GM19438 (cell line): ENCODE results near the gene INSR.
"Not testable (repeated sequence)": the region's sequence is repeated elsewhere in the genome, so short reads cannot be mapped to it uniquely, and the experiment has no call there.

Experiments used
- ATAC-seq: cut with Tn5 transposase; IDR thresholded peaks from one replicate; pipeline ENCODE4 v1.9.1; 2021; ENCODE audit warnings: low read depth; ENCODE audit not compliant: unreplicated experiment

Gene INSR

DNA sequence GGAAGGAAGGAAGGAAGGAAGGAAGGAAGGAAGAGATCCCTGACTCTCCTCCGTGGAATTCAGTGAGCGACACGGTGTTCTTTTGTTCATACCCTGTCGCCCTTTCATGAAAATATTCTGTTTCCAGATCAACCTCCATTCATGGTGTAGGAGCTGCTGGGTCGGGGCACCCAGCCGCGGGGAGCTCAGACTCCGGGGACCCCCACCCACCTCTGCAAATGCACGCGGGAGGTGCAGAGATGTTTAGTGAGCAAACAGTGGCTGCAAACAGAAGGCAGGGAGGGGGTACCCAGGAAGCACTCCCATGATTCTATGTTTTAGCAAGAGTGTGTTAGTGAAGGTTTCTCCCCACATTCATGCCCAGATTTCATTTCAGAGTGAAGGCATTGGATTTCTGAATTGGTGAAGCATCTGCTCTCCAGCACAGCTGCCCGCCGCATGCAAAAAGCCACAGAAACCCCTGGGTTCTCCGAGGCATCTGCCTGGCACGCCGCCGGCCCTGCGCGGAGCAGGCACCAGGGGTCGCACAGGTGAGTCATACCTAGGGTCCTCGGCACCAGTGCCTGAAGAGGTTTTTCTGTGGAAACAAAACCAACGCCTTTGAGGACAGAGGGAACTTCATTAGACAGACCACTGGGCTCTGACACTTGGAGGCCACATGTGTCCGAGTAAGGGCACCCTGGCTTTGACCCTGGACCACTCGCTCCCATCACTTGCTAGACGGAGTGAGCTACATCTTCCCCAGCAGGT, 144.1 kb downstream of the INSR start:
- no peak for ATAC-seq

DNA sequence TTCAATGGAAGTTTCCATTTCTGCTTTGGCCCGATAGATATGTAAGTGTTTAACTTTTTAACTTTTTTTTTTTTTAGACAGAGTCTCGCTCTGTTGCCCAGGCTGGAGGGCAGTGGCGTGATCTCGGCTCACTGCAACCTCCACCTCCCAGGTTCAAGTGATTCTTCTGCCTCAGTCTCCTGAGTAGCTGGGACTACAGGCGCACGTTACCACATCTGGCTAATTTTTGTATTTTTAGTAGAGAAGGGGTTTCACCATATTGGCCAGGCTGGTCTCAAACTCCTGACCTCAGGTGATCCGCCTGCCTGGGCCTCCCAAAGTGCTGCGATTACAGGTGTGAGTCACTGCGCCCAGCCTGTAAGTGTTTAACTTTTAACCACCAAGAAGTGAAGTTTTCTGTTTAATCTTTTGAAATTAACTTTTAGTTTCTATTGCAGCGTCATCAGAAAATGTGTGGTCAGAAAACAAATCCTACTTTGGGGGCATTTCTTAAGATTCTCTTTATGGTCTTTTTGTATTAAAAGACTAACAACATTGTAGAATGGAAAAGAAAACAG, 147.0 kb downstream of the INSR start:
- not testable (repeated sequence) for ATAC-seq

DNA sequence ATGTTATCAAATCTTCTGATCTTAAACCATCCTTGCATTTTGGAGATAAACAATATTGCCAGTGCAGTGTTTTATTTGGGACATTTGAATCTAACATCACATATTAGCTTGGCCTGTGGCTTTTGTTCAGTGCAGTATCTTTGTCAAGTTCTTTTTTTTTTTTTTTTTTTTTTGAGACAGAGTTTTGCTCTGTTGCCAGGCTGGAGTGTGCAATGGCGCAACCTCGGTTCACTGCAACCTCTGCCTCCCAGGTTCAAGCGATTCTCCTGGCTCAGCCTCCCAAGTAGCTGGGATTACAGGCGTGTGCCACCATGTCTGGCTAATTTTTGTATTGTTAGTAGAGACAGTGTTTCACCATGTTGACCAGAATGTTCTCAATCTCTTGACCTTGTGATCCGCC, 148.1 kb downstream of the INSR start:
- ATAC-seq: not testable (repeated sequence)

DNA sequence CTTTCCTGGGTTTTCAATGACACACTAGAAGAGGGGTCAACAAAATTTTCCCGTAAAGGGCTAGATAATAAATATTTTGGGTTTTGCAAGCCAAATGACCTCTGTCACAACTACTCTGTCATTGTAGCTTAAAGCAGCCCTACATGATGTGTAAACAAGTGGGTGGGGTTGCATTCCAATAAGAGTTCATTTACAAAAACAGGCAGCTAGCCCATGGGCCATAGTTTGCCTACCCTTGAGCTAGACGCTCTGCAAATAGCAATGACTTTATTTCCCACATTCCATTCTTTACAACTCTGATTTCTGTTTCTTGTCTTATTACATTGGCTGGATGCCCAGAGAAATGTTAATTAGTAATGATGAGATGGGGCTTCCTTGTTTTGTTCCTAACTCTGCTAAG, 148.7 kb downstream of the INSR start:
- ATAC-seq: no peak

DNA sequence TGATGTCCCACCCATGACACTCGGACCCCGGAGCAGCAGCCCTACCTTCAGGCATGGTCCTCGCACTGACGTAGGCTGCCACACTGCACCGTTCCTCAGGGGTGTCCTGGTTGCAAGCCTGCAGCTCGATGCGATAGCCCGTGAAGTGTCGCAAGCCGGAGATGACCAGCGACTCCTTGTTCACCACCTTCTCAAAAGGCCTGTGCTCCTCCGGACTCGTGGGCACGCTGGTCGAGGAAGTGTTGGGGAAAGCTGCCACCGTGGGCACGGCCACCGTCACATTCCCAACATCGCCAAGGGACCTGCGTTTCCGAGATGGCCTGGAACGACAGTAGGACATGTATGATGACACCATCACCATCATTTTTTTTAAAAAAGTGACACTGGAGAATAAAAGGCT, 151.4 kb downstream of the INSR start:
- no peak for ATAC-seq

DNA sequence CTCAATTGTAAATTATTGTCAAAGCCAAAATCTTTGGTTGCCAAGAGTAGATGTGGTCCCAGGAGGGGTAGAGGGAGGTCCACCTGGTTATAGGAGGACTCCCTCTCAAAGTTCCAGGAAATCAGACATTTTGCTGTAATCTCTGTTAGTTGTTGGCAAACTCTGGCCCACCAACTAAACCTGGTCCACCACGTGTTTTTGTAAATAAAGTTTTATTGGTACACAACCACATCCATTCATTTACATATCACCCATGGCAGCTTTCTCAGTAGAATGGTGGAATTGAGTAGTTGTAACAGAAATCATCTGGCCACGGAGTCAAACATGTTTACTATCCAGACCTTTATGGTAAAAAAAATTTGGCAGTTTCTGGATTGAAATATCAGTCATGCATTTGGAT, 154.1 kb downstream of the INSR start:
- no peak for ATAC-seq

DNA sequence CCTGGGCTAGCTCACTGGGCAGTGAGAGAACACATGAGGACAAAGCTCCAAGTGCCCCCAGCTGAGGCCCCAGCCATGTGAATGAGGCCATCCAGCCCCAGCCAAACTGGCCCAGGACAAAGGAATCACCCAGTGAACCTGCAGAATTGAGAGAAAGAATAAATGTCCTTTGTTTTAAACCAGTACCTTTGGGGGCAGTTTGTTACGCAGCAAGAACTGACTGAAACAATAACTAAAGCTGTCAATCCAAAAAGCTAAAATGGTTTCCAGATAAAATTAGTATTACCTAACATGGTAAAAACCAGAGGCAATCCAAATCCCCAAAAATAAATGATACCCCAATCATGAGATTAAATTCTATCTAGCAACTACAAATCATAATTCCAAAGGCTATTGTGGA, 155.1 kb downstream of the INSR start:
- no peak for ATAC-seq

DNA sequence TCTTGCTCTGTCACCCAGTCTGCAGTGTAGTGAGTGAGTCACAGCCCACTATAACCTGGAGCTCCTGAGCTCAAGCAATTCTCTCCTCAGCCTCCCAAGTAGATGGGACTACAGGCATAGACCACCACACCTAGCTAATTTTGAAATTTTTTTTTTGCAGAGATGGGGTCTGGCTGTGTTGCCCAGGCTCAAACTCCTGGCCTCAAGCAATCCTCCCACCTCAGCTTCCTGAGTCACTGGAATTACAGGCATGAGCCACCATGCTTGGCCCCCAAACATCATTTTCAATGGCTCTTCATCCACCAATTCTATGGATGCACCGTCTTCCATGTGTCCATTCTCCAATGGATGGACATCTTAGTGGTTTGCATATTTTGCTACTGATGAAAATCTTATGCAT, 155.8 kb downstream of the INSR start:
- no peak for ATAC-seq

DNA sequence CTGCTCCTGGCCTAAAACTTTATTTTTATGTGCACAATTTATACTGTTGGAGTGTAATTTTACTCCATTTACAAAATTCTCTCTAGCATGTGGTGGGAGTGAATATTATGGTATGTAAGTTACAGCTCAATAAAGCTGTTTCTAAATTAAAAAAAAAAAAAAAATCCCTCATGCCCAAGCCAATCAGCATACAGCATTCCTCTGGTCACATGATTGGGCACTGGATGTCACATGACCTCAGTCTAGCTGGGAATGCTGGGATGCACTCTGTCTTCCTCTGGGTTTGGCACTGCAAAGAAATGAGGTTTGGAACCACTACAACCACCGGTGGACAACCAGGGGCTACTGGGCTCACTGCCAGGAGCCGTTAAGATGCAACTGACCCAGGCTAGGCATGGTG, 157.1 kb downstream of the INSR start:
- no peak for ATAC-seq

DNA sequence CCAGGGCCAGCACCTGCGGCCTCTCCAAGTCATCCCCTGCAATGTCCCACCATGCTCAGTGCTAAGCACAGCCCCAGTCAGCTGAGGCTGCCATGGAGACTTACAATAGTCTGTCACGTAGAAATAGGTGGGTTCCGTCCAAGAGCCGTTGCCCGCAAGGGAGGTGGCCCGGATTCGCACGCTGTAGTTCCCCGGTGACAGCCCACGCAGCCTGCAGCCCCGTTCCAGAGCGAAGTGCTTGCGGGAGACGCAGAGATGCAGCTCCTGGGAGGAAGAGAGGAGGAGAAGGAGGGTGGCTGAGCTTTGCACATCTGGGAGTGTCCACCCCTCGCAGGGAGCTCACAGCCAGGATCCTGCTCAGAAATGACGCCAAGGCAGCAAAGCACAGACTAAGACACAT, 162.2 kb downstream of the INSR start:
- no peak for ATAC-seq

DNA sequence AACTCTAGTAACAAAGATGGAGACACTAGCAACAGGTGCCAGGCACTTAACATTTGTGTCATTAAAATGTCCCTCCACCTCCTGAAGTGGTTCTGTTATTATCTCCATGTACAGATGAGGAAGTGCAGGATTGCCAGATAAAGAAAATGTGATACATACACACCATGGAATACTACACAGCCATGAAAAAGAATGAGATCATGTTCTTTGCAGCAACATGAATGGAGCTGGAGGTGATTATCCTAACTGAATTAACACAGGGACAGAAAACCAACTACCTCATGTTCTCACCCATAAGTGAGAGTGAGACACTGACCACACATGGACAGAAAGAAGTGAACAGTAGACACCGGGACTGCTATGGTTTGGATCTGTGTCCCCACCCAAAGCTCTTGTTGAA, 164.2 kb downstream of the INSR start:
- ATAC-seq: no peak

DNA sequence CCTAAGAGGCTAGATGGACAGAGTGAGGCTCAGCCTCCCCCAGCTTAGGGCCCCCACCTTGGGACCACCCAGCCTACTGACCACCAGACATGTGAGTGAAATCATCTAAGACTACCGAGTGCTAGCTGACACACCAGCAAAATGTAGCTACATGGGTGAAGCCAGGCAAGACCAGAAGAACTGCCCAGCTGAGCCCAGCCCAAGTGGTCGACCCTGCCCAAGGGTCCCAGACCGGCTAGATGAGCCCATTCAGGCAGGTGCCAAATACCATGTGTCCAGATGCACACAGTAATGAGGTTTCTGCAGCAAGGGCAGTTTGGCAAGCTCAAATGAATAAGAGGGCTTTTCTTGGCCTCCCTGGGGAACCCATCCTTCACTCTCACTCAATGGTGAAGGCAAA, 168.1 kb downstream of the INSR start:
- ATAC-seq: no peak

DNA sequence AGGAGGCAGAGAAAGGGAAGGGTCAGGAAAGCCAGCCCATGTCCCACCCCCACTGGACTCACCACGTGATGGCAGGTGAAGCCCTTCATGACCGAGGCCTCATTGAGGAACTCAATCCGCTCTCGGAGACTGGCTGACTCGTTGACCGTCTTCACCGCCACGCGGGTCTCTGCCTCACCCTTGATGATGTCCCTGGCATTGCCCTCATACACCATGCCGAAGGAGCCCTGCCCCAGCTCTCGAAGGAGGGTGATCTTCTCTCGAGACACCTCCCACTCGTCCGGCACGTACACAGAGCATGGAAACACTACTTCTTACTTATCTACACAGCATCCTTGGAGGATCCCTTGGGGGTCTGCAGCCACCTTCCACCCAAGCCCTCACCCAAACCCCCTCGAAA, 169.0 kb downstream of the INSR start:
- no peak for ATAC-seq

DNA sequence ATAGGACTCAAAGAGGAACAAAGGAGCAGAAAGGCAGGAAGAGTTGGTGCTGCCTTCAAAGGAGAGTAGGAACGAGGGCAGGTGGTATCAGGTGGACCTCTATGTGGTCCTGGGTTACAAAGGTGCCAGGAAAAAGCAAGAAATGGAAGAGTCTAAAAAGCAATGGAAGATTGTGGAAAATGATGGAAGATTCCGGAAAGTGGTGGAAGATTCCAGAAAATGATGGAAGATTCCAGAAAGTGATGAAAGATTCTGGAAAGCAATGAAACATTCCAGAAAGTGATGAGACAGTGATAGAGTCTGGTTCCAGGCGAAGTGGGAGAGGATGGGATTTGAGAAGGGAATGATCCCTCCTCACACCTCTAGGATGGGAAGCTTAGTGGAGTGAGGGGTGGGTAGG, 169.4 kb downstream of the INSR start:
- ATAC-seq: no peak

DNA sequence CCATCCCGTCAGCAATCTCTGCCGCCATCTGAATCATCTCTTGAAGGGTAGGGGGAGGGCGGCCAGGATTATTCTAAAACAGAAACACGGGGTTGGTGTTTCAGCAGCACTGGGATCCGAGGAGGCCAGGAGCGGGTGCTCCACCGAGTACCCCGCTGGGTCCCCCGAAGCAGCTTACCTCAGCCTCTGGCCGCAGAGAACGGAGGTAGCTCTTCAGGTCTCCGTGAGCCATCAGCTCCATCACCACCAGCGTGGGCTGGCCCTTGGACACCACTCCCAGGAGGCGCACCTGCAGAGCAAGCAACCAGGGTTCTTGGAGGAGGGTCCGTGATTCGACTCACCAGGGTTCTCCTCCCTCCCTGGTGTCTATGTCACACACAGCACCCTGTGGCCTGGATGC, 171.5 kb downstream of the INSR start:
- no peak for ATAC-seq

DNA sequence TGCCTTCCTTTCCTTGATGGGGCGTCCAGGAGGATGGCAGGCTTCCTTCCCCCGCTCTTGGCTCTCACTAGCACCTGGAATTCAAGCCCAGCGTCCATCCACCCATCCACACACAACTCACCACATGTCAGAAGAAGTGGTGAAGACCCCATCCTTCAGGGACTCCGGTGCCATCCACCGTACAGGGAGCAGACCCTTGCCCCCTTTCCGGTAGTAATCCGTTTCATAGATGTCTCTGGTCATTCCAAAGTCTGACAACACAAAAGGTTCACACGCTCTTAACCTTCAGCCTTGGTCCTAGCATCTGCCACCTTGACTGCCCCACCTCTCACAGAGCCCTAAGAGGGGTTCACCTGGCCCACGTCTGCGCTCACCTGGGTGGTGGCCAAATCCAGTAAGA, 173.7 kb downstream of the INSR start:
- ATAC-seq: no peak

DNA sequence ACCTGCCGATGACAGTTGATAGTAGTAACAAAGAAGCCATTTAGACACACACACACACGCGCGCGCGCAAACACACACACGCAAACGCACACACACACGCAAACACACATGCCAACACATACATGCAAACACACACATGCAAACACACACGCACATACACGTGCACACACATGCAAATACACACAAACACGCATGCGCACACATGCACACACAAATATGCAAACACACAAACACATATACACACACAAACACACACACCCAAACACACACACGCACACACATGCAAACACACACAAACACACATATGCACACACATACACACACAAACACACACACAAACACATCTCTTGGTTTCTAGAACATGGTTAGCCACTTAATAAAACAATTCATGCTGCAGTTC, 174.6 kb downstream of the INSR start:
- ATAC-seq: no peak

DNA sequence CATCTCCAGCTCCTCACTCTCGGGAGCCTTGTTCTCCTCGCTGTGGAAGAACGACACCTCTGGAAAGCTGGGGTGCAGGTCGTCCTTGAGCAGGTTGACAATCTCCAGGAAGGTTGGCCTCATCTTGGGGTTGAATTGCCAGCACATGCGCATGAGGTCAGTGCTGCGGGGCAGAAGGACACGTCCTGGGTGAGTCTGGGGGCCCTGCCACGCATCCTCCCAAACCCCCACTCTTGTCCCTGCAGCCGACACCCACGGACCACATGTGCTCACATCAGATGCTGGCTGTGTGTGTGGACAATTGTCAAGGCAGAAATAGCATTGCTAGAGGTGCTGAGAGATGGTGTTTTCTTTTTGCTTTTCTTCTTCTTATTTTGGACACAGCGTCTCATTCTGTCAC, 177.0 kb downstream of the INSR start:
- no peak for ATAC-seq

DNA sequence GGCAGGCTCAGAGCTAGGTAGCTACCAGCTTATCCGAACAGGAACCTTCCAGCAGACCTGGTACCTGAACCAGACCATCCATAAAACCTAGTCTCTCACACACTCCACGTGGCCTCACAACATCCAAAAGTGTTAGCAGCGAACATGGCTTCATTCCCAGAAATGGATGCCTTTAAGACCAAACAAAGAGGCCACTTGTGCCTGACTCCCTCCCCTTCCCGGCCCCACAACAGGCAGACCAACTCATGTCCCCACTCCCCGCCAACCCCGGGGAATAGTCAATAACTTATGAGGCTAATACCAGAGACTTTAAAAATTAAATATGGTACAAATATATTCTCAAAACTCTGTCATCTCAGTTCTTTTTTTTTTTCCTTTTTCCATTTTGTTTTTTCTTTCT, 178.5 kb downstream of the INSR start:
- ATAC-seq: no peak

DNA sequence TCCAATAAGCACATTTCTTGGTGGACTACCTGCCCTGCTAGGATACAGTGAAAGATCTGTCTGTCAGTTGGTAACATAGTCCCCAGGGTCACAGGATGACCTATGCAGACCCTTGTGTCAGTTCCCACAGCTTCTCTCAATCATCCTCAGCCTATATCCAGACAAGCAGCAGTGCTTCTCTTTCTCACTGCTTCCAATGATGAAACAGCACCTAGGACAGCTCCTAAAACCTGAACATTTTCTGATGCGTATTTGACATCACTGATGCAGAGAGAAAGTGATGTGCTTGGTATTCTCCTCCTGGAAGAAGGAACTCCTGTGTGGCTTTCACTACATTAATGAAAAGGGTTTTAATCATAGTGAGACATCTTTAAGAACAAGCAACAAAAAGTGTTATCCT, 181.0 kb downstream of the INSR start:
- ATAC-seq: no peak

DNA sequence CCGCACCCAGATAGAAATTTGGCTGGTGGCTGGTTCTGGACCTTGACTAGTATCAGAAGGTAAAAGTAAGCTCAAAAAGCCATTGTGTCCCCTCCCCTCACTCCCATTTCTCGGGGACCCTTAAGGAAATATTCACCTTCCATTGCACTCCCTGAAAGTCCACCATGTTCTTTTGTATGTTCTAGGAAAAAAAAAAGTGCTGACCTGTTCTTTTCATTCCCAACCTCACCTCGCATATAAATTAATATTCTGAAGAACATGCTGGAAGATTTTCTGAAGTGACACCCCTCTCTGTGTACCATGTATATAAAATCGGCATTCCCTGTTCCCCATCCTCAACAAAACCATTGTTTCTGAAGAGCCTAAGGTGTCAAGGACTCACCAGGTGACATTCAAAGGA, 181.5 kb downstream of the INSR start:
- no peak for ATAC-seq

DNA sequence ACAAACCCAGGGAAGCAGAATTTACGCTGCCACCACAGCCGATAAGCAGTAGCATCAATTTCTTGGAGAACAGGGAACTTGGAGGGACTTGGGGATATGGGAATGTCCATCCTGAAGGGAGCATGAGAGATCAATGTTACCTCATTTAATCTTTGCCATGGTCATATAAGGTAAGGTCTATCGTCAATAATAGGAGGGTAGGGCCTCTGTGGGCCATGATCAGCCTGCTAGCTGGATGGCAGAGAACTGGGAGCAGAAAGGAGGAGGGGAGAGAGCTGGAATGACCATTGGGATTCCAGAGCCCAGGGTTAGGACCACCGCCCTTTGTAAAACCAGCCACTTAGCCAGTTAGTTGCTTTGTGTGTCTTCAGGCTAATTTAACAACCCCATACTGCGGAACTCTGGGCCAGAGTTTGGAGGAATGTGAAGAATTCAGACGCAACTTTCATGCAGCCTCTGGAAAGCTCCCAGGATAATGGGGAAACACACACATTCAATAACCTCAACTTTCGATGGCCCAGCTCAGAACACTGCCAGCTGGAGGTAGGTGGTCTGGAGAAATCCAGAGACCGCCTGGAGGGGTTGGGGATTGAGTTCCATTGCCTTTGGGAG, 184.4 kb downstream of the INSR start:
- no peak for ATAC-seq
